ENCODE results near the gene NRXN3.

NRXN3 gene

DNA sequence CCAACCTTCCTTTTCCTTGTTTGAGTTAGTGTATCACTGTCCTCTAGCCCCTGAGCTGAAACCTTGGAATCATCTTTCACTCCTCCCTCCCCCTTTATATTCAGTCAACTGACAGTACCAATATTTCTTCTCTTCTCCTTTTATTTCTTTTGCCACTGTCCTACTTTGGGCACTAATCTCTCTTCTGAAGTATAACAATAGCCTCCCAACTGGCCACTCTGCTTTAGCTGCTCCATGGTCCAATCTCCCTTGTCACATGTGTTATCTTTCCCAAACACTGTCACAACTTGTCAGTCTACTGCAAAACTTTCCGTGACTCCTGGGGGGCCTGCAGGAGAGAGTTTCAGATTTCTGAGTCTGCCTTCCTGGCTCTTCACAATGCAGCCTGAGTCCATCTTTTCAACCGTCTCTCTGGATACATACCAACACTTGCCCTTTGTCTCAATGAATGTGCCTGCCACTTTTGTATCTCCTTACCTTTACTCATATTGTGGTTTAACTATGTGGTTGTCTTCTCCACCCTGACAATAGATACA, 1570.0 kb downstream of the NRXN3 start:
- Histone ChIP-seq H3F3A (ENCODE audit: insufficient read depth, low read length) (no peaks in the 10 kb centered on the region), H4K20me1 (ENCODE audit: insufficient read depth, low read length) (no peaks in the 10 kb centered on the region), H3K4me3 (ENCODE audit: low read depth, low read length, poor library complexity, severe bottlenecking) (no peak overlapping the region), H3K27ac (ENCODE audit: low read depth, low read length, poor library complexity, severe bottlenecking) (no peak overlapping the region), H2AFZ (ENCODE audit: low read length) (no peak overlapping the region), H3K36me3 (ENCODE audit: insufficient read depth, low read length) (no peaks in the 10 kb centered on the region), H3K79me2 (ENCODE audit: insufficient read depth, low read length) (no peaks in the 10 kb centered on the region), H3K9me3 (ENCODE audit: low read length) (no peaks in the 10 kb centered on the region), H3K9ac (ENCODE audit: low read length) (no peak overlapping the region), H3K9me2 (ENCODE audit: low read depth, low read length) (no peaks in the 10 kb centered on the region), H3K27me3 (ENCODE audit: insufficient read depth, low read length) (no peaks in the 10 kb centered on the region), H3K4me2 (ENCODE audit: low read length) (no peak overlapping the region), H3K4me1 (ENCODE audit: insufficient read depth, low read length, severe bottlenecking) (no peaks in the 10 kb centered on the region)
- TF ChIP-seq, protein P1, sequence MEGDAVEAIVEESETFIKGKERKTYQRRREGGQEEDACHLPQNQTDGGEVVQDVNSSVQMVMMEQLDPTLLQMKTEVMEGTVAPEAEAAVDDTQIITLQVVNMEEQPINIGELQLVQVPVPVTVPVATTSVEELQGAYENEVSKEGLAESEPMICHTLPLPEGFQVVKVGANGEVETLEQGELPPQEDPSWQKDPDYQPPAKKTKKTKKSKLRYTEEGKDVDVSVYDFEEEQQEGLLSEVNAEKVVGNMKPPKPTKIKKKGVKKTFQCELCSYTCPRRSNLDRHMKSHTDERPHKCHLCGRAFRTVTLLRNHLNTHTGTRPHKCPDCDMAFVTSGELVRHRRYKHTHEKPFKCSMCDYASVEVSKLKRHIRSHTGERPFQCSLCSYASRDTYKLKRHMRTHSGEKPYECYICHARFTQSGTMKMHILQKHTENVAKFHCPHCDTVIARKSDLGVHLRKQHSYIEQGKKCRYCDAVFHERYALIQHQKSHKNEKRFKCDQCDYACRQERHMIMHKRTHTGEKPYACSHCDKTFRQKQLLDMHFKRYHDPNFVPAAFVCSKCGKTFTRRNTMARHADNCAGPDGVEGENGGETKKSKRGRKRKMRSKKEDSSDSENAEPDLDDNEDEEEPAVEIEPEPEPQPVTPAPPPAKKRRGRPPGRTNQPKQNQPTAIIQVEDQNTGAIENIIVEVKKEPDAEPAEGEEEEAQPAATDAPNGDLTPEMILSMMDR (IDR thresholded peaks at IDR 0.05; ENCODE audit: low read length): no peak
- TF ChIP-seq EZH2 (IDR thresholded peaks at IDR 0.05; ENCODE audit: borderline replicate concordance, low read length): no peak

DNA sequence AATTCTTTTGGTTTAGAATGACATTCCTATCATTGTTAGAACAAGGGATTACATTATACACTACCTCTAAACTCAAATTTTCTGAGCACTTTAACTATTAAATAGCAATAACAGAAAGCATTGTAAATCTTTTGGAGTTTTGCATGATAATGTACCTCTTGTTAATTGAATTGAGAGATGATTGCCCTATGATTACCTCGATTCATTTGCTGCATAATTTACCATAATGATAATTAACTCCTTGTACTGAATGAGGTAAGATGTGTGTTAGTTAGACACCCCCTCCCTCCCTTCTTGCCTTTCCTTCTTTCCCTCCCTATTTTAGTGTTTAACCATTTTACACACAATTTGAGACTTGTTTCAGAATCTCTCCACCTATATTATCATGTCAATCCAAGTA, 1572.0 kb downstream of the NRXN3 start:
- Histone ChIP-seq H3K9ac (ENCODE audit: low read length) (no peak overlapping the region), H3K27ac (ENCODE audit: low read depth, low read length, poor library complexity, severe bottlenecking) (no peak overlapping the region), H3K4me3 (ENCODE audit: low read depth, low read length, poor library complexity, severe bottlenecking) (no peak overlapping the region), H3K27me3 (ENCODE audit: insufficient read depth, low read length) (no peaks in the 10 kb centered on the region), H4K20me1 (ENCODE audit: insufficient read depth, low read length) (no peaks in the 10 kb centered on the region), H3K4me2 (ENCODE audit: low read length) (no peak overlapping the region), H3K4me1 (ENCODE audit: insufficient read depth, low read length, severe bottlenecking) (no peaks in the 10 kb centered on the region), H3K36me3 (ENCODE audit: insufficient read depth, low read length) (no peaks in the 10 kb centered on the region), H3K9me2 (ENCODE audit: low read depth, low read length) (no peaks in the 10 kb centered on the region), H3F3A (ENCODE audit: insufficient read depth, low read length) (no peaks in the 10 kb centered on the region), H3K79me2 (ENCODE audit: insufficient read depth, low read length) (no peaks in the 10 kb centered on the region), H3K9me3 (ENCODE audit: low read length) (no peaks in the 10 kb centered on the region), H2AFZ (ENCODE audit: low read length) (no peak overlapping the region)
- TF ChIP-seq, protein P1 (IDR thresholded peaks at IDR 0.05; ENCODE audit: low read length): no peak
- TF ChIP-seq EZH2 (IDR thresholded peaks at IDR 0.05; ENCODE audit: borderline replicate concordance, low read length): no peak

DNA sequence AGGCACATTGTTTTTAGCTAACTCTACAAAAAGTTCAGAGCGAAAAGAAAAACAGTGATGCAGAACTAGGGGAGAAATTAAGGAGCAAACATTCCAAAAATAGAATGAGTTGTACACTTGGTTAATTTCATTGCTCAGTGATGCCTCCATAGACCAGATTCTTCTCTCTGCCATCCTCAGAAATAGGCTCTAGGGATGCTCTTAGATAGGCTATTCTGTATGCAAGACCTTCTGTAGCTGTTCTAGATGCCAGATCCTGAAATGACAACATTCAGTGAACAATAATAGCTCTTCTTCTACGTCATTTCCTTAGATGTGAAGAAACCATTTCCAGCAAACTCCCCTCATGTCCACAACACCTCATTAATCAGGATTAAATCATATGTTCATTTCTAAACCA, 1574.9 kb downstream of the NRXN3 start:
- H3F3A ChIP-seq (ENCODE audit: insufficient read depth, low read length): no peaks in the 10 kb centered on the region
- H3K9me2 ChIP-seq (ENCODE audit: low read depth, low read length): no peaks in the 10 kb centered on the region
- no peak overlapping the region for H2AFZ ChIP-seq (ENCODE audit: low read length)
- no peaks in the 10 kb centered on the region for H3K4me1 ChIP-seq (ENCODE audit: insufficient read depth, low read length, severe bottlenecking)
- no peak overlapping the region for H3K4me2 ChIP-seq (ENCODE audit: low read length)
- no peaks in the 10 kb centered on the region for H3K27me3 ChIP-seq (ENCODE audit: insufficient read depth, low read length)
- no peak overlapping the region for H3K27ac ChIP-seq (ENCODE audit: low read depth, low read length, poor library complexity, severe bottlenecking)
- H3K9ac ChIP-seq (ENCODE audit: low read length): no peak overlapping the region
- no peaks in the 10 kb centered on the region for H3K36me3 ChIP-seq (ENCODE audit: insufficient read depth, low read length)
- H3K79me2 ChIP-seq (ENCODE audit: insufficient read depth, low read length): no peaks in the 10 kb centered on the region
- no peaks in the 10 kb centered on the region for H4K20me1 ChIP-seq (ENCODE audit: insufficient read depth, low read length)
- H3K9me3 ChIP-seq (ENCODE audit: low read length): no peaks in the 10 kb centered on the region
- TF ChIP-seq, protein P1 (IDR thresholded peaks at IDR 0.05; ENCODE audit: low read length): no peak
- no peak for TF ChIP-seq EZH2 (IDR thresholded peaks at IDR 0.05; ENCODE audit: borderline replicate concordance, low read length)
- no peak overlapping the region for H3K4me3 ChIP-seq (ENCODE audit: low read depth, low read length, poor library complexity, severe bottlenecking)

All from OCI-LY1 (cell line).